SK-N-SH (cell line): Measurements from ENCODE around the gene KRTAP5-4. TPM values are rescaled to one million over a fixed set of nuclear protein-coding genes. Genes with fewer than 3 reads are reported as not detected.
A peak's percentile ranks its signal among the peaks of the same experiment; 100 is the strongest.

Source experiments
- CTCF ChIA-PET: fragments of 300-600, 350-600 bp; formaldehyde crosslinking; extraction: SDS; loops from one replicate; lab custom pipeline; 2021; lab: Yijun Ruan, JAX
- POLR2A ChIA-PET: fragments of 350-600 bp; sonication (Branson Sonifier 250); formaldehyde crosslinking; extraction: SDS; loops from one replicate; lab custom pipeline; 2020; ENCODE audit warnings: antibody characterized with exemption, inconsistent platforms; lab: Yijun Ruan, JAX
- DNase-seq: peaks from one replicate; pipeline ENCODE4 v3.0.0; 2012
- H2AFZ ChIP-seq: fragments of 200-600 bp; sonication (generic); 2 replicates; pipeline ENCODE4 v1.8.1; 2016; ENCODE audit warnings: antibody characterized with exemption, mild to moderate bottlenecking, low read depth
- H3F3A ChIP-seq: fragments of 200-600 bp; sonication (generic); replicated peaks from 2 replicates; pipeline ENCODE3; 2016; ENCODE audit warnings: antibody characterized with exemption, mild to moderate bottlenecking; ENCODE audit not compliant: insufficient read depth
- H3K27ac ChIP-seq, 2 experiments: fragments of 200-500 bp in 1 of 2; fragments of 200-600 bp in 1 of 2; sonication (Bioruptor generic) in 1 of 2; sonication (generic), shearing (Covaris generic) in 1 of 2; 2 replicates each; pipeline versions ENCODE4 v1.5.1 to v1.6.1; 2014 to 2016; ENCODE audit warnings: low read depth in 2 of 2, inconsistent platforms in 1 of 2, low read length in 1 of 2, mild to moderate bottlenecking in 1 of 2, mixed read lengths in 1 of 2
- H3K27me3 ChIP-seq: fragments of 200-600 bp; sonication (generic), shearing (Covaris generic); 2 replicates; pipeline ENCODE4 v1.6.1; 2016; ENCODE audit warnings: mixed run types; ENCODE audit not compliant: insufficient read depth
- H3K36me3 ChIP-seq, 2 experiments: fragments of 200-500 bp in 1 of 2; fragments of 200-600 bp in 1 of 2; sonication (Bioruptor generic) in 1 of 2; sonication (generic) in 1 of 2; replicated peaks in 1 of 2; 2 replicates each; pipeline versions ENCODE3 to v1.5.1; 2014 to 2016; ENCODE audit warnings: low read length in 1 of 2, mild to moderate bottlenecking in 1 of 2; ENCODE audit not compliant: insufficient read depth in 2 of 2, control insufficient read depth in 1 of 2
- H3K4me1 ChIP-seq, 2 experiments: fragments of 200-500 bp in 1 of 2; fragments of 200-600 bp in 1 of 2; sonication (Bioruptor generic) in 1 of 2; sonication (generic), shearing (Covaris generic) in 1 of 2; 2 replicates each; pipeline versions ENCODE4 v1.5.1 to v1.6.1; 2014 to 2016; ENCODE audit warnings: low read depth in 1 of 2, low read length in 1 of 2, mixed run types in 1 of 2; ENCODE audit not compliant: insufficient read depth in 2 of 2, control insufficient read depth in 1 of 2
- H3K4me2 ChIP-seq: fragments of 200-600 bp; sonication (generic), shearing (Covaris generic); 2 replicates; pipeline ENCODE4 v1.6.1; 2017; ENCODE audit warnings: mixed run types
- H3K4me3 ChIP-seq, 2 experiments: fragments of 200-500 bp in 1 of 2; fragments of 200-600 bp in 1 of 2; sonication (Bioruptor generic) in 1 of 2; sonication (generic), shearing (Covaris generic) in 1 of 2; 2 replicates each; pipeline versions ENCODE4 v1.5.1 to v1.8.1; 2014 to 2016; ENCODE audit warnings: low read depth in 2 of 2, inconsistent platforms in 1 of 2, low read length in 1 of 2, mild to moderate bottlenecking in 1 of 2, mixed read lengths in 1 of 2, moderate library complexity in 1 of 2
- H3K79me2 ChIP-seq: fragments of 200-600 bp; sonication (generic); 2 replicates; pipeline ENCODE4 v1.8.1; 2017; ENCODE audit warnings: mild to moderate bottlenecking; ENCODE audit not compliant: insufficient read depth
- H3K9ac ChIP-seq: fragments of 200-600 bp; sonication (generic); 2 replicates; pipeline ENCODE4 v1.6.1; 2017; ENCODE audit warnings: mixed run types
- H3K9me2 ChIP-seq: fragments of 200-600 bp; sonication (generic); 2 replicates; pipeline ENCODE4 v1.6.1; 2017; ENCODE audit warnings: mixed run types
- H3K9me3 ChIP-seq: fragments of 200-600 bp; sonication (generic); 2 replicates; pipeline ENCODE4 v1.6.1; 2017; ENCODE audit warnings: mixed run types, mild to moderate bottlenecking, moderate library complexity
- H4K20me1 ChIP-seq: fragments of 200-600 bp; sonication (generic); 2 replicates; pipeline ENCODE4 v1.6.1; 2017; ENCODE audit warnings: mild to moderate bottlenecking, mixed run types; ENCODE audit not compliant: insufficient read depth
- EP300 ChIP-seq, 2 experiments: IDR thresholded peaks; 2 replicates each; pipeline versions ENCODE4 v1.4.0 to v1.6.1; 2012; ENCODE audit warnings: borderline replicate concordance in 1 of 2, low read depth in 1 of 2, low read length in 1 of 2
- GABPA ChIP-seq: IDR thresholded peaks from 2 replicates; pipeline ENCODE4 v1.4.0; 2012; ENCODE audit warnings: low read depth, mild to moderate bottlenecking
- MAX ChIP-seq: IDR thresholded peaks from 2 replicates; pipeline ENCODE4 v1.4.0; 2012; ENCODE audit warnings: low read depth
- MEF2A ChIP-seq: IDR thresholded peaks from 2 replicates; pipeline ENCODE4 v1.4.0; 2012; ENCODE audit warnings: low read depth, borderline replicate concordance
- MXI1 ChIP-seq: IDR thresholded peaks from 2 replicates; pipeline ENCODE4 v1.6.1; 2012; ENCODE audit warnings: mild to moderate bottlenecking, low read depth, low read length, improper control_type of control experiment
- NFIC ChIP-seq: IDR thresholded peaks from 2 replicates; pipeline ENCODE4 v1.4.0; 2012; ENCODE audit warnings: borderline replicate concordance
- NRF1 ChIP-seq: IDR thresholded peaks from 2 replicates; pipeline ENCODE4 v1.6.1; 2012; ENCODE audit warnings: low read depth, mild to moderate bottlenecking, low read length
- PBX3 ChIP-seq: IDR thresholded peaks from 2 replicates; pipeline ENCODE4; 2012
- POLR2AphosphoS5 ChIP-seq: IDR thresholded peaks from 2 replicates; pipeline ENCODE4 v1.6.1; 2012; ENCODE audit warnings: low read depth, low read length
- RAD21 ChIP-seq: IDR thresholded peaks from 2 replicates; pipeline ENCODE4 v1.6.1; 2012; ENCODE audit warnings: mild to moderate bottlenecking, low read length
- RCOR1 ChIP-seq: fragments of 150-350 bp; IDR thresholded peaks from 2 replicates; pipeline ENCODE4 v1.6.1; 2017; ENCODE audit warnings: antibody characterized with exemption, low read length
- REST ChIP-seq: IDR thresholded peaks from 2 replicates; pipeline ENCODE4 v1.6.1; 2012; ENCODE audit warnings: mild to moderate bottlenecking, low read depth, low read length, moderate library complexity
- RFX5 ChIP-seq: IDR thresholded peaks from 2 replicates; pipeline ENCODE4 v1.6.1; 2012; ENCODE audit warnings: mild to moderate bottlenecking, improper control_type of control experiment, low read length
- SMC3 ChIP-seq: IDR thresholded peaks from 2 replicates; pipeline ENCODE4 v1.6.1; 2012; ENCODE audit warnings: low read depth, low read length, improper control_type of control experiment
- TAF1 ChIP-seq: IDR thresholded peaks from 2 replicates; pipeline ENCODE4 v1.6.1; 2012; ENCODE audit warnings: low read depth, mild to moderate bottlenecking, low read length, moderate library complexity, borderline replicate concordance
- TEAD4 ChIP-seq: IDR thresholded peaks from 2 replicates; pipeline ENCODE4 v1.4.0; 2012; ENCODE audit warnings: mild to moderate bottlenecking, borderline replicate concordance; ENCODE audit not compliant: insufficient read depth
- USF1 ChIP-seq: IDR thresholded peaks from 2 replicates; pipeline ENCODE4 v1.4.0; 2012; ENCODE audit warnings: low read depth, borderline replicate concordance
- WGBS: methylation state at CpG from one replicate; pipeline ENCODE4 v1.1.6; 2017; ENCODE audit warnings: low lambda C conversion rate; 5-methylcytosine and 5-hydroxymethylcytosine counted together
- polyA plus RNA-seq, 3 experiments: library from polyadenylated mRNA; depleted of rRNA; stranded (reverse); fragments of >200 nt; gene quantifications; 2 replicates each; pipeline ENCODE4 v1.2.3, GENCODE V29; 2012

Gene KRTAP5-4
- polyA plus RNA-seq, 1 of the 3 experiments (the other 2 are of a cell fraction), result not detected

DNA sequence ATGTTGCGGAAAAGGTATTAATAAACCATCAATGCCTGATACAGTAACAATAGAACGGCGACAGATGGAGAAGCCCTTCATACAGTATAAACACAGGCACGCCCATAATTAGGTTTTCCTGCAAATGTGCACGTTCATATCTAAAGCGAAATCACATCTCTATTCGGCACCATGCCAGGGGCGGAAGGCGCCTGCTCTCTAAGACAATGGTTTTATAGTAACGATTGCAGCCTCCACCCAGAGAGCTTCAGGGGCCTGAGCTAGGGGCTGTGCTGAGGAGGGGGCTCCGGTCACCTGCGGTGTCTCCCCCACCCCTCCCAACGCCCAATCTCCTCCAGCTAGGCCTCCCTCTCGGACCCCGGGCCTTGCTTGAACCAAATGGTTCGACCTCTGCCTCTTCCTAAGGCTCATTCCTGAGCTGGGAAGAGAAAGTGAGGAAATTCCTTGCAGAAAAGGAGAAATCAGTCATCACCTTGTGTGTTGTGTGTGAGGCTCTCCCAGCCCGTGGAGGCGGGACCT, 17.2 kb upstream of the KRTAP5-4 start (continued):
- no peak for TF ChIP-seq MAX
- TF ChIP-seq RCOR1, result peak; percentile 85
- peak; percentile 60; the same call in 1 of the 2 replicates for TF ChIP-seq MXI1
- TF ChIP-seq TAF1, result no peak
- TF ChIP-seq PBX3, result no peak

DNA sequence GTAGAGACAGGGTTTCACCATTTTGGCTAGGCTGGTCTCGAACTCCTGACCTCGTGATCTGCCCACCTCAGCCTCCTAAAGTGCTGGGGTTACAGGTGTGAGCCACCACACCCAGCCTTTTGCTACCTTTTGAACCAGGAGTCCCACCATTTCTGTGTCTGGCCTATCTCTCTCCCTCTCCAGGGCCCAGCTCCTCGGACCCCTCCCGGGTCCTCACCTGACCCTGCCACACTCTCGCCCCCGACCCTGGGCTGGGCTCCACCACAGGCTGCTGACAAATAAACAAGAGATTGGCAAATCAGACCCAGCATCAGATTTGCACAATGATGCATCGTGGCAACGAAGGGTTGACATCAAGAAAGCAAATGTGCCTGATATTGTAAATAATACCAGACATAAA, 16.4 kb upstream of the KRTAP5-4 start:
- no peak overlapping the region for H3K4me3 ChIP-seq
- H3K4me1 ChIP-seq, result peaks cover 0 to 25% of the 10 kb centered on the region in 2 experiments; a peak in 1 of 4 replicates
- H3F3A ChIP-seq, result no peaks in the 10 kb centered on the region
- H3K4me2 ChIP-seq, result no peak overlapping the region
- POLR2A ChIA-PET, result no interaction called here
- H3K36me3 ChIP-seq, result no peaks in the 10 kb centered on the region
- no peak overlapping the region for H3K9ac ChIP-seq
- CTCF ChIA-PET, result interaction anchor here (1.3 to 9.8 kb wide), 10 partner anchors 7 to 511 kb away, joined by 3 to 143 read pairs (median 30); partner anchors contain the start of genes KRTAP5-5 and SYT8
- H3K27ac ChIP-seq, result peak overlapping the region in 1 of 2 experiments; percentile 76; a peak in 1 of 4 replicates
- H4K20me1 ChIP-seq, result no peaks in the 10 kb centered on the region
- 38% methylated on average over 8 of the region's 8 CpGs for WGBS
- no peak for TF ChIP-seq GABPA
- H3K27me3 ChIP-seq, result no peaks in the 10 kb centered on the region; the same call in 1 of the 2 replicates
- no peaks in the 10 kb centered on the region for H3K9me3 ChIP-seq
- H3K79me2 ChIP-seq, result no peaks in the 10 kb centered on the region
- no peak overlapping the region for H2AFZ ChIP-seq
- H3K9me2 ChIP-seq, result no peaks in the 10 kb centered on the region
- DNase-seq, result no peak

DNA sequence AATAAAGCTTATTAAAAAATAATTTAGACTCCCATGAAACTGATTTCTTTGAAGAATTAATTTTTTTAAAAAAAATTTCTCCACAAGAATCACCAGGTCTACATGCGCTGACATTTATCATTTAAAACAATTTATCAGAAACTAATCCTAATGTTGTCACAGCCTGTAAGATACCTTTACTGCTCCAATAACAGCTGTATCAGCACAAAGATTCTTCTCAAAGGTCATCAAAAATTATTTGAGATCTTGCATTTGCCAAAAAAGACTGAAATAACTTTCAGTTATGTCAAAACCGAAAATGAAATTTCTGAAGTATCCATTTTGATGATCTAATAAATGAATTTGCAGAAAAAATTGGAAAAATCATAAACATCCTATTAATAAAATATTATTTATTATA, 15.7 kb upstream of the KRTAP5-4 start:
- no peaks in the 10 kb centered on the region for H3K79me2 ChIP-seq
- peaks cover 0 to 25% of the 10 kb centered on the region in 2 experiments; a peak in 1 of 4 replicates for H3K4me1 ChIP-seq
- no peaks in the 10 kb centered on the region for H3F3A ChIP-seq
- H3K9ac ChIP-seq, result no peak overlapping the region
- CTCF ChIA-PET, result interaction anchor here (1.2 to 9.8 kb wide), 8 partner anchors 10 to 519 kb away, joined by 3 to 143 read pairs (median 34); partner anchors contain the start of genes KRTAP5-5 and SYT8
- H3K27ac ChIP-seq, result no peak overlapping the region
- DNase-seq, result no peak
- TF ChIP-seq SMC3, result no peak
- no peak for TF ChIP-seq USF1
- no peak for TF ChIP-seq POLR2AphosphoS5
- no peak for TF ChIP-seq REST
- no peak for TF ChIP-seq RAD21
- TF ChIP-seq MEF2A, result no peak
- TF ChIP-seq EP300 (IDR thresholded peaks at IDR 0.05; ENCODE audit: borderline replicate concordance in 1 of 2, low read depth in 1 of 2, low read length in 1 of 2), result no peak
- TF ChIP-seq NRF1, result no peak
- no peak for TF ChIP-seq TEAD4
- no peak for TF ChIP-seq NFIC
- TF ChIP-seq RFX5, result no peak
- no peak for TF ChIP-seq TAF1
- no peak for TF ChIP-seq MAX
- TF ChIP-seq, all 33 proteins: peak for 0
- Histone ChIP-seq H3K36me3 (no peaks in the 10 kb centered on the region), H3K9me2 (no peaks in the 10 kb centered on the region), H4K20me1 (no peaks in the 10 kb centered on the region), H2AFZ (no peak overlapping the region), H3K4me3 (no peak overlapping the region), H3K9me3 (no peaks in the 10 kb centered on the region), H3K4me2 (no peak overlapping the region), H3K27me3 (peaks cover 3% of the 10 kb centered on the region; the same call in 1 of the 2 replicates)
- POLR2A ChIA-PET, result no interaction called here
- WGBS, result 74% methylated on average over 2 of the region's 2 CpGs
